ENCODE results near the gene TGM4.
"Not testable (repeated sequence)": the region's sequence is repeated elsewhere in the genome, so short reads cannot be mapped to it uniquely, and the experiment has no call there.

TGM4 gene

GRCh38 chr3:44874308-44874707, at the start of gene TGM4:
TGM4 (plus strand) TSS chr3:44874608; CDS start chr3:44874679, 71 bp downstream.
- no peak for DNase-seq

- no peak for DNase-seq
Observed at GRCh38 chr3:44825264-44825925, 49.0 kb upstream of the TGM4 start.

- DNase-seq = no peak
Observed at GRCh38 chr3:44827196-44827595, 47.2 kb upstream of the TGM4 start.

GRCh38 chr3:44831232-44831631, 43.2 kb upstream of the TGM4 start:
- no peak for DNase-seq

- DNase-seq = no peak
Observed at GRCh38 chr3:44832032-44832431, 42.4 kb upstream of the TGM4 start.

- no peak for DNase-seq
Observed at GRCh38 chr3:44832965-44833364, 41.4 kb upstream of the TGM4 start.

GRCh38 chr3:44833394-44833793, 41.0 kb upstream of the TGM4 start:
- DNase-seq = no peak

- no peak for DNase-seq
Observed at GRCh38 chr3:44835684-44836083, 38.7 kb upstream of the TGM4 start.

- no peak for DNase-seq
Observed at GRCh38 chr3:44842376-44842775, 32.0 kb upstream of the TGM4 start.

GRCh38 chr3:44845528-44846520, 28.6 kb upstream of the TGM4 start:
- DNase-seq = no peak

GRCh38 chr3:44848634-44849033, 25.8 kb upstream of the TGM4 start:
- DNase-seq = no peak

GRCh38 chr3:44856663-44857062, 17.7 kb upstream of the TGM4 start:
- not testable (repeated sequence) for DNase-seq

GRCh38 chr3:44860117-44860516, 14.3 kb upstream of the TGM4 start:
- DNase-seq = no peak

GRCh38 chr3:44861412-44862225, 12.8 kb upstream of the TGM4 start, which contains the start of gene TMEM42:
TMEM42 (plus strand) TSS chr3:44861912; CDS start chr3:44861925, 13 bp downstream.
- peak; percentile 73 to 88 for DNase-seq

- DNase-seq = peak in 1 of 2 experiments; percentile 25
Observed at GRCh38 chr3:44862226-44862637, 12.2 kb upstream of the TGM4 start.

GRCh38 chr3:44865272-44866035, 9.0 kb upstream of the TGM4 start:
- no peak for DNase-seq

- DNase-seq = no peak
Observed at GRCh38 chr3:44867421-44868111, 6.8 kb upstream of the TGM4 start.

- DNase-seq = no peak
Observed at GRCh38 chr3:44870375-44871061, 3.9 kb upstream of the TGM4 start.

GRCh38 chr3:44875596-44875995, 1.2 kb downstream of the TGM4 start:
- DNase-seq = no peak

- DNase-seq = no peak
Observed at GRCh38 chr3:44877333-44877732, 2.9 kb downstream of the TGM4 start.

GRCh38 chr3:44880284-44880683, 5.9 kb downstream of the TGM4 start:
- DNase-seq = no peak

Measured in Kasumi-1 (cell line).